ENCODE data around the gene ATF5. TPM values are rescaled to one million over a fixed set of nuclear protein-coding genes. Genes with fewer than 3 reads are reported as not detected.

Gene ATF5
- total and polyA plus RNA-seq, 2 donors (not counting 1 experiment from before 2014, with no cell fraction given), result 9.0 to 37.6 TPM

DNA sequence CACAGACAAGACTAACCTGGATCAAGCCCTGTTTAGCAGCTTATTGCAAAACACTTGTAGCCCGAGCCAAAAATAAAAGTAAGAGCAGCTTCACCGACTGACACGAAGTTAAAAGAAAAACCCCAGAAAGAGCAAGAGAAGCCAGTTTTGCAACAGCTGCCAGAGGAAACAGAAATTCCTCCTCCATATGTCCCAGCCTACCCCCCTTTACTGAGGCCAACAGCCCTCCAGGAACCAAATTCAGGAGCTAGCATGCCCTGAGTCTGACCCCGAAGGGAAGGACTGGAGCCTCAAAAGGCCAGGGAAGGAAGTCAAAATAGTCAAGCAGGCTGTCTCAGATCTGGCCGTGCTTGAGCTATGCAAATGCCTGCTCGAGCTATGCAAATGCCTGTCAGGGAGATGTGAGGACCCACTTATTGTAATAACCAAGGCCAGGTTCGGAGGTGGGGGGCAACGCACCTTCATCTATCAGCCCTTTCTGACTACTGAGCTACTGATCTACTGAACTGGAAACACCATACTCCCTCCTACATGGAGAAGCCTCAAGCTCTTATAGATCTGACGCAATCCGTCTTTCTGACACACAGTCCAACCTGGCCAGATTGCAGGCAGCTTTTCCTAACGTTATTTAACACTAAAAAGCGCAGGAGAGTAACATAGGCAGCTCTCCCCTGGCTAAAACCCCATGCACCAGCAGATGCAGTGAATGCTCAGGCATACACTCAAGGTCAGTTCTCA is 25.3 kb downstream of the ATF5 start:
- CTCF ChIA-PET, result interaction anchor here (0.6 to 1.6 kb wide), 5 partner anchors 11 to 350 kb away, joined by 3 to 6 read pairs (median 3); no protein-coding TSS in a partner anchor
- Mint-ChIP-seq H3K4me3 (no peak overlapping the region), H3K9me3 (ENCODE audit: insufficient read depth) (no peaks in the 10 kb centered on the region)

More for the DNA sequence above, 25.3 kb downstream of the ATF5 start:
- Mint-ChIP-seq H3K27ac (no peak overlapping the region), H3K27me3 (peaks cover 42% of the 10 kb centered on the region), H3K4me1 (peaks cover 13% of the 10 kb centered on the region)
- ATAC-seq (ENCODE audit: low read depth) (no peak), DNase-seq (no peak)
- no peaks in the 10 kb centered on the region for H3K79me2 ChIP-seq (ENCODE audit: control insufficient read depth, insufficient read depth, low read length)
- peaks cover 0 to 25% (median 0%) of the 10 kb centered on the region in 4 experiments for H3K27me3 ChIP-seq (replicated peaks in 1 of 4; ENCODE audit: control extremely low read depth in 1 of 4, control insufficient read depth in 3 of 4, insufficient read depth in 4 of 4, low read length in 3 of 4)
- no peak overlapping the region for H3K9ac ChIP-seq (ENCODE audit: low read length)
- H3K36me3 ChIP-seq (replicated peaks in 1 of 2; ENCODE audit: control extremely low read depth in 1 of 2, control insufficient read depth in 1 of 2, extremely low read depth in 1 of 2, insufficient read depth in 2 of 2, low read length in 1 of 2), result no peaks in the 10 kb centered on the region
- no peak overlapping the region for H3K27ac ChIP-seq (ENCODE audit: low read length in 2 of 2)
- peak overlapping the region; percentile 47 for H2AFZ ChIP-seq (ENCODE audit: insufficient read depth, low read depth, low read length, poor library complexity, severe bottlenecking)
- H4K20me1 ChIP-seq (ENCODE audit: control insufficient read depth, insufficient read depth, low read length, poor library complexity, severe bottlenecking), result no peaks in the 10 kb centered on the region
- H3K4me1 ChIP-seq (ENCODE audit: control insufficient read depth in 2 of 2, insufficient read depth in 2 of 2, low read length in 2 of 2), result peaks cover 3 to 8% of the 10 kb centered on the region in 2 donors
- 33% methylated on average over 12 of the region's 12 CpGs for WGBS (ENCODE audit: insufficient coverage)
- no peaks in the 10 kb centered on the region for H3K9me3 ChIP-seq (ENCODE audit: control extremely low read depth in 1 of 3, control insufficient read depth in 2 of 3, insufficient read depth in 1 of 3, low read length in 2 of 3)
- no peak overlapping the region for H3K4me3 ChIP-seq (ENCODE audit: control extremely low read depth in 1 of 5, extremely low read depth in 1 of 5, insufficient read depth in 1 of 5, low read depth in 2 of 5, low read length in 4 of 5)
- intact Hi-C loops (cut with micrococcal nuclease), result no loop called here
- H3K4me2 ChIP-seq (replicated peaks; ENCODE audit: low read depth, low read length, poor library complexity, severe bottlenecking), result peak overlapping the region; percentile 35
- TF ChIP-seq EZH2 (IDR thresholded peaks at IDR 0.05; ENCODE audit: borderline replicate concordance, insufficient read depth, low read depth, low read length, poor library complexity, severe bottlenecking), result no peak
- no peak for TF ChIP-seq CTCF (IDR thresholded peaks at IDR 0.05)
- POLR2A ChIA-PET, result no interaction called here

Data from B cell (primary cell).